ENCODE measurements around the gene WWOX. TPM values are rescaled to one million over a fixed set of nuclear protein-coding genes. Genes with fewer than 3 reads are reported as not detected.

Gene WWOX
- total RNA-seq, 1 experiment from 2014 or later: 79.9 TPM

GRCh38 chr16:79184464-79185030 is 1085.1 kb downstream of the WWOX start:
- BruUV-seq (replicated peaks): no TSS peak
- intact Hi-C loops (cut with micrococcal nuclease; ENCODE audit: unreplicated experiment): no loop called here
- Histone ChIP-seq H3K9me3 (ENCODE audit: low read depth, low read length, poor library complexity, severe bottlenecking) (peaks cover 1% of the 10 kb centered on the region), H3K27me3 (replicated peaks; ENCODE audit: insufficient read depth, low read depth, low read length, poor library complexity) (no peaks in the 10 kb centered on the region), H3K4me3 (ENCODE audit: low read depth, low read length, poor library complexity, severe bottlenecking) (no peak overlapping the region), H3K36me3 (ENCODE audit: insufficient read depth, low read length, poor library complexity, severe bottlenecking) (no peaks in the 10 kb centered on the region), H3K4me1 (ENCODE audit: insufficient read depth, low read length, poor library complexity, severe bottlenecking) (no peaks in the 10 kb centered on the region), H3K27ac (ENCODE audit: low read depth, low read length, poor library complexity, severe bottlenecking) (no peak overlapping the region)
- ChIA-PET CTCF (no interaction called here), POLR2A (ENCODE audit: low non-redundant PET) (no interaction called here)
- no peak for DNase-seq (ENCODE audit: low spot score)
- TF ChIP-seq CTCF (conservative IDR thresholded peaks at IDR 0.05; ENCODE audit: low read depth, low read length): no peak
- TF ChIP-seq EZH2 (IDR thresholded peaks at IDR 0.05; ENCODE audit: borderline replicate concordance, low read depth, low read length, poor library complexity, severe bottlenecking): no peak

DNA sequence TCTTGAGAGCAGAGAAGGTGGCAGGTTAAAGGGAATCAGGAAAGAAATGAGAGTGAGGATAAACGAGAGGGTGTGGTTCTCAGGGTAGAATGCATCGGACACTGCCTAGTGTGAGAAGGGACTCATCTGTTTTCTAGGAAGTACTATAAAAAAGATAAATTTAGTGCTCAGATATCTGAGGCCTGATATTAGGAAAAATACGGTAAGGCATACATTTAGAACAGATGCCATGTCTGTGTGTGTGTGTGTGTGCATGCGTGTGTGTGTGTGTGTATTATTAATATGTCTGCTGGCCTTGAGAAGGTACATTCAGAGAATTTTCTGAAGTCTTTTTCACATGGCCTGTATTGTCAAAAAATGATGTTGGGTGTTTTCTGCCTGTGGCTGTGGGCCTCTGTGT is 1086.3 kb downstream of the WWOX start:
- H3K27ac ChIP-seq (ENCODE audit: low read depth, low read length, poor library complexity, severe bottlenecking): no peak overlapping the region
- H3K4me3 ChIP-seq (ENCODE audit: low read depth, low read length, poor library complexity, severe bottlenecking): no peak overlapping the region
- ChIA-PET POLR2A (ENCODE audit: low non-redundant PET) (no interaction called here), CTCF (no interaction called here)
- TF ChIP-seq CTCF (conservative IDR thresholded peaks at IDR 0.05; ENCODE audit: low read depth, low read length) (no peak), EZH2 (IDR thresholded peaks at IDR 0.05; ENCODE audit: borderline replicate concordance, low read depth, low read length, poor library complexity, severe bottlenecking) (no peak)
- no peak for DNase-seq (ENCODE audit: low spot score)
- no peaks in the 10 kb centered on the region for H3K9me3 ChIP-seq (ENCODE audit: low read depth, low read length, poor library complexity, severe bottlenecking)
- no peaks in the 10 kb centered on the region for H3K4me1 ChIP-seq (ENCODE audit: insufficient read depth, low read length, poor library complexity, severe bottlenecking)
- H3K36me3 ChIP-seq (ENCODE audit: insufficient read depth, low read length, poor library complexity, severe bottlenecking): no peaks in the 10 kb centered on the region
- no peaks in the 10 kb centered on the region for H3K27me3 ChIP-seq (replicated peaks; ENCODE audit: insufficient read depth, low read depth, low read length, poor library complexity)
- BruUV-seq (replicated peaks): no TSS peak
- intact Hi-C loops (cut with micrococcal nuclease; ENCODE audit: unreplicated experiment): no loop called here

- intact Hi-C loops (cut with micrococcal nuclease; ENCODE audit: unreplicated experiment): no loop called here
- TF ChIP-seq EZH2 (IDR thresholded peaks at IDR 0.05; ENCODE audit: borderline replicate concordance, low read depth, low read length, poor library complexity, severe bottlenecking) (no peak), CTCF (conservative IDR thresholded peaks at IDR 0.05; ENCODE audit: low read depth, low read length) (no peak)
- Histone ChIP-seq H3K27me3 (replicated peaks; ENCODE audit: insufficient read depth, low read depth, low read length, poor library complexity) (no peaks in the 10 kb centered on the region), H3K4me1 (ENCODE audit: insufficient read depth, low read length, poor library complexity, severe bottlenecking) (no peaks in the 10 kb centered on the region), H3K9me3 (ENCODE audit: low read depth, low read length, poor library complexity, severe bottlenecking) (no peaks in the 10 kb centered on the region), H3K36me3 (ENCODE audit: insufficient read depth, low read length, poor library complexity, severe bottlenecking) (no peaks in the 10 kb centered on the region), H3K4me3 (ENCODE audit: low read depth, low read length, poor library complexity, severe bottlenecking) (no peak overlapping the region), H3K27ac (ENCODE audit: low read depth, low read length, poor library complexity, severe bottlenecking) (no peak overlapping the region)
- POLR2A ChIA-PET (ENCODE audit: low non-redundant PET): no interaction called here
- BruUV-seq (replicated peaks): no TSS peak
- CTCF ChIA-PET: no interaction called here
- no peak for DNase-seq (ENCODE audit: low spot score)
Measured at GRCh38 chr16:79186196-79186595, 1086.7 kb downstream of the WWOX start.

All from A673 (cell line).